H1 (cell line): ENCODE measurements around the gene SLC12A8. TPM values are rescaled to one million over a fixed set of nuclear protein-coding genes. Genes with fewer than 3 reads are reported as not detected.

Source experiments
- BCL11A ChIP-seq, 2 experiments: IDR thresholded peaks; one replicate each; pipeline ENCODE4 v1.6.1; 2011; ENCODE audit warnings: low read depth in 2 of 2, low read length in 2 of 2, mild to moderate bottlenecking in 2 of 2
- GABPA ChIP-seq: IDR thresholded peaks from 2 replicates; pipeline ENCODE4 v1.6.1; 2011; ENCODE audit warnings: mild to moderate bottlenecking, low read length, moderate library complexity, borderline replicate concordance; ENCODE audit not compliant: insufficient read depth
- HDAC2 ChIP-seq, 2 experiments: fragments of 300-600 bp in 1 of 2; sonication (generic) in 1 of 2; IDR thresholded peaks; 2 replicates each; pipeline ENCODE4 v1.6.1; 2011 to 2012; ENCODE audit warnings: low read depth in 2 of 2, low read length in 2 of 2, mild to moderate bottlenecking in 2 of 2, moderate library complexity in 2 of 2, borderline replicate concordance in 1 of 2, inconsistent platforms in 1 of 2
- PHF8 ChIP-seq: fragments of 200-600 bp; sonication (generic); conservative IDR thresholded peaks from 2 replicates; pipeline ENCODE4 v1.7.1; 2012; ENCODE audit warnings: low read depth, mild to moderate bottlenecking, inconsistent platforms, low read length, moderate library complexity
- POLR2AphosphoS5 ChIP-seq: IDR thresholded peaks from 2 replicates; pipeline ENCODE4 v1.6.1; 2011; ENCODE audit warnings: low read depth, low read length
- RAD21 ChIP-seq, 2 experiments: IDR thresholded peaks in 1 of 2; conservative IDR thresholded peaks in 1 of 2; 2 replicates each; pipeline ENCODE4 v1.6.1; 2011; ENCODE audit warnings: low read depth in 2 of 2, low read length in 2 of 2, improper control_type of control experiment in 1 of 2, inconsistent platforms in 1 of 2, mild to moderate bottlenecking in 1 of 2, moderate library complexity in 1 of 2
- SP4 ChIP-seq: IDR thresholded peaks from 2 replicates; pipeline ENCODE4 v1.6.1; 2012; ENCODE audit warnings: low read length, inconsistent platforms
- TEAD4 ChIP-seq: IDR thresholded peaks from 2 replicates; pipeline ENCODE4 v1.6.1; 2012; ENCODE audit warnings: low read depth, low read length, inconsistent platforms, mixed read lengths
- polyA plus RNA-seq, 7 experiments: library from polyadenylated mRNA; depleted of rRNA in 3 of 7; stranded (reverse) in 5 of 7; unstranded in 2 of 7; fragments of >200 nt in 5 of 7; fragments of 200-250 nt in 2 of 7; gene quantifications; 1 replicate in 5 of 7; 2 replicates in 1 of 7; 4 replicates in 1 of 7; pipeline versions ENCODE4 v1.2.1 to v1.2.3, GENCODE V29; 2011 to 2013; ENCODE audit warnings: missing spikeins in 2 of 7, mixed read lengths in 2 of 7
- total RNA-seq: library from RNA; stranded (reverse); fragmentation: NEBNext Ultra II Directional; extraction: Animal tissue kit (Norgen Biotek cat#: 25700); gene quantifications from 2 replicates; pipeline ENCODE4 v1.2.1, GENCODE V29; 2021

Gene SLC12A8
- total and polyA plus RNA-seq, 2 of the 8 experiments (the other 6 are each of a cell fraction or from before 2014, with no cell fraction given) = 13.7 to 14.4 TPM

- no peak for TF ChIP-seq RAD21 (IDR thresholded peaks at IDR 0.05 in 1 of 2, conservative IDR thresholded peaks at IDR 0.05 in 1 of 2; ENCODE audit: low read depth in 2 of 2, low read length in 2 of 2)
- TF ChIP-seq PHF8 = no peak
- no peak for TF ChIP-seq HDAC2 (IDR thresholded peaks at IDR 0.05; ENCODE audit: borderline replicate concordance in 1 of 2, low read depth in 2 of 2, low read length in 2 of 2)
- TF ChIP-seq POLR2AphosphoS5 = no peak
- no peak for TF ChIP-seq SP4
- TF ChIP-seq TEAD4 = no peak
- no peak for TF ChIP-seq GABPA
- TF ChIP-seq BCL11A (IDR thresholded peaks at IDR 0.05; ENCODE audit: low read depth in 2 of 2, low read length in 2 of 2) = no peak
Observed at GRCh38 chr3:125107861-125108567, 104.5 kb downstream of the SLC12A8 start (continued).
